ENCODE measurements around the gene BAZ1A. TPM values are rescaled to one million over a fixed set of nuclear protein-coding genes. Genes with fewer than 3 reads are reported as not detected.

The BAZ1A gene
- total and polyA plus RNA-seq, 2 experiments from 2014 or later: 24.2 to 26.8 TPM

GRCh38 chr14:34911209-34912150 is 36.3 kb upstream of the BAZ1A start (continued):
- TF ChIP-seq, protein P1, sequence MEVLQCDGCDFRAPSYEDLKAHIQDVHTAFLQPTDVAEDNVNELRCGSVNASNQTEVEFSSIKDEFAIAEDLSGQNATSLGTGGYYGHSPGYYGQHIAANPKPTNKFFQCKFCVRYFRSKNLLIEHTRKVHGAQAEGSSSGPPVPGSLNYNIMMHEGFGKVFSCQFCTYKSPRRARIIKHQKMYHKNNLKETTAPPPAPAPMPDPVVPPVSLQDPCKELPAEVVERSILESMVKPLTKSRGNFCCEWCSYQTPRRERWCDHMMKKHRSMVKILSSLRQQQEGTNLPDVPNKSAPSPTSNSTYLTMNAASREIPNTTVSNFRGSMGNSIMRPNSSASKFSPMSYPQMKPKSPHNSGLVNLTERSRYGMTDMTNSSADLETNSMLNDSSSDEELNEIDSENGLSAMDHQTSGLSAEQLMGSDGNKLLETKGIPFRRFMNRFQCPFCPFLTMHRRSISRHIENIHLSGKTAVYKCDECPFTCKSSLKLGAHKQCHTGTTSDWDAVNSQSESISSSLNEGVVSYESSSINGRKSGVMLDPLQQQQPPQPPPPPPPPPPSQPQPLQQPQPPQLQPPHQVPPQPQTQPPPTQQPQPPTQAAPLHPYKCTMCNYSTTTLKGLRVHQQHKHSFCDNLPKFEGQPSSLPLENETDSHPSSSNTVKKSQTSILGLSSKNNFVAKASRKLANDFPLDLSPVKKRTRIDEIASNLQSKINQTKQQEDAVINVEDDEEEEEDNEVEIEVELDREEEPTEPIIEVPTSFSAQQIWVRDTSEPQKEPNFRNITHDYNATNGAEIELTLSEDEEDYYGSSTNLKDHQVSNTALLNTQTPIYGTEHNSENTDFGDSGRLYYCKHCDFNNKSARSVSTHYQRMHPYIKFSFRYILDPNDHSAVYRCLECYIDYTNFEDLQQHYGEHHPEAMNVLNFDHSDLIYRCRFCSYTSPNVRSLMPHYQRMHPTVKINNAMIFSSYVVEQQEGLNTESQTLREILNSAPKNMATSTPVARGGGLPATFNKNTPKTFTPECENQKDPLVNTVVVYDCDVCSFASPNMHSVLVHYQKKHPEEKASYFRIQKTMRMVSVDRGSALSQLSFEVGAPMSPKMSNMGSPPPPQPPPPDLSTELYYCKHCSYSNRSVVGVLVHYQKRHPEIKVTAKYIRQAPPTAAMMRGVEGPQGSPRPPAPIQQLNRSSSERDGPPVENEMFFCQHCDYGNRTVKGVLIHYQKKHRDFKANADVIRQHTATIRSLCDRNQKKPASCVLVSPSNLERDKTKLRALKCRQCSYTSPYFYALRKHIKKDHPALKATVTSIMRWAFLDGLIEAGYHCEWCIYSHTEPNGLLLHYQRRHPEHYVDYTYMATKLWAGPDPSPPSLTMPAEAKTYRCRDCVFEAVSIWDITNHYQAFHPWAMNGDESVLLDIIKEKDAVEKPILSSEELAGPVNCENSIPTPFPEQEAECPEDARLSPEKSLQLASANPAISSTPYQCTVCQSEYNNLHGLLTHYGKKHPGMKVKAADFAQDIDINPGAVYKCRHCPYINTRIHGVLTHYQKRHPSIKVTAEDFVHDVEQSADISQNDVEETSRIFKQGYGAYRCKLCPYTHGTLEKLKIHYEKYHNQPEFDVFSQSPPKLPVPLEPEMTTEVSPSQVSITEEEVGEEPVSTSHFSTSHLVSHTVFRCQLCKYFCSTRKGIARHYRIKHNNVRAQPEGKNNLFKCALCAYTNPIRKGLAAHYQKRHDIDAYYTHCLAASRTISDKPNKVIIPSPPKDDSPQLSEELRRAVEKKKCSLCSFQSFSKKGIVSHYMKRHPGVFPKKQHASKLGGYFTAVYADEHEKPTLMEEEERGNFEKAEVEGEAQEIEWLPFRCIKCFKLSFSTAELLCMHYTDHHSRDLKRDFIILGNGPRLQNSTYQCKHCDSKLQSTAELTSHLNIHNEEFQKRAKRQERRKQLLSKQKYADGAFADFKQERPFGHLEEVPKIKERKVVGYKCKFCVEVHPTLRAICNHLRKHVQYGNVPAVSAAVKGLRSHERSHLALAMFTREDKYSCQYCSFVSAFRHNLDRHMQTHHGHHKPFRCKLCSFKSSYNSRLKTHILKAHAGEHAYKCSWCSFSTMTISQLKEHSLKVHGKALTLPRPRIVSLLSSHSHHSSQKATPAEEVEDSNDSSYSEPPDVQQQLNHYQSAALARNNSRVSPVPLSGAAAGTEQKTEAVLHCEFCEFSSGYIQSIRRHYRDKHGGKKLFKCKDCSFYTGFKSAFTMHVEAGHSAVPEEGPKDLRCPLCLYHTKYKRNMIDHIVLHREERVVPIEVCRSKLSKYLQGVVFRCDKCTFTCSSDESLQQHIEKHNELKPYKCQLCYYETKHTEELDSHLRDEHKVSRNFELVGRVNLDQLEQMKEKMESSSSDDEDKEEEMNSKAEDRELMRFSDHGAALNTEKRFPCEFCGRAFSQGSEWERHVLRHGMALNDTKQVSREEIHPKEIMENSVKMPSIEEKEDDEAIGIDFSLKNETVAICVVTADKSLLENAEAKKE (CRISPR knock-in tag; IDR thresholded peaks at IDR 0.05): no peak
- TF ChIP-seq JUNB (IDR thresholded peaks at IDR 0.05; ENCODE audit: unreplicated experiment): no peak

DNA sequence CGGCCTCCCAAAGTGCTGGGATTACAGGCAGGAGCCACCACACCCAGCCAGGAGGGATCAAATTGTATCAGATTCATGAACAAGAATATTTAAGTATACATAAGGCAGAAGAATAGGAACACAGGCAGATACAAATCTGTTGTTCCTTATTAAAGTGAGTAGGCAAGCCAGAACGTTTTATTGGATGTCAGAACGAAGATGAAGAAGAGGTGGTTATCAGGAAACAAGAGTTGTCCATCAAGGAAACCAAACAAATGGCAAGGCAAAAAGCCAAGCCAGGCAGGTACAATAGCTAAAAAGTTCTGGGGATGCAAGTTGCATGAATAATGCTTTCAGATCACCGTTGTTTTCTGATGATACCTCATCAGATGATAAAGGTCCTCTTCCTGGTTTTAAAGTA is 31.1 kb upstream of the BAZ1A start:
- H3K4me3 ChIP-seq: no peak overlapping the region
- ATAC-seq (no peak), DNase-seq (ENCODE audit: low spot score) (no peak)
- no peaks in the 10 kb centered on the region for H3K79me2 ChIP-seq (replicated peaks; ENCODE audit: insufficient read depth)
- no peaks in the 10 kb centered on the region for H3K4me1 Mint-ChIP-seq
- H4K20me1 ChIP-seq (replicated peaks; ENCODE audit: insufficient read depth): no peaks in the 10 kb centered on the region
- H3K4me1 ChIP-seq (ENCODE audit: insufficient read depth): no peaks in the 10 kb centered on the region
- H3K4me3 Mint-ChIP-seq: no peak overlapping the region
- H3F3A ChIP-seq (replicated peaks; ENCODE audit: low read depth): 0 out of 2 replicates have a peak, but pooled peaks cover 2% of the 10 kb centered on the region
- no peak overlapping the region for H3K4me2 ChIP-seq
- H3K36me3 Mint-ChIP-seq (ENCODE audit: low read depth): no peaks in the 10 kb centered on the region
- H3K27ac ChIP-seq (ENCODE audit: low read depth): no peak overlapping the region
- no peak overlapping the region for H3K27ac Mint-ChIP-seq
- no peaks in the 10 kb centered on the region for H3K36me3 ChIP-seq (ENCODE audit: insufficient read depth)
- no peaks in the 10 kb centered on the region for H3K27me3 Mint-ChIP-seq (ENCODE audit: insufficient read depth, low read depth, poor library complexity)
- H3K9me2 ChIP-seq (ENCODE audit: insufficient read depth): no peaks in the 10 kb centered on the region
- H2AFZ ChIP-seq: no peak overlapping the region; the same call in 1 of the 2 replicates
- H3K9me3 Mint-ChIP-seq: no peaks in the 10 kb centered on the region; the same call in 2 of the 3 replicates
- no peaks in the 10 kb centered on the region for H3K27me3 ChIP-seq (ENCODE audit: insufficient read depth)
- TF ChIP-seq REST (IDR thresholded peaks at IDR 0.05; ENCODE audit: unreplicated experiment): no peak
- TF ChIP-seq EZH2 (IDR thresholded peaks at IDR 0.05; ENCODE audit: low read depth, unreplicated experiment): no peak
